GM21390 (cell line): ENCODE data around the gene ACKR3.
A peak's percentile ranks its signal among the peaks of the same experiment; 100 is the strongest.

Source experiments
- ATAC-seq: cut with Tn5 transposase; IDR thresholded peaks from one replicate; pipeline ENCODE4 v1.9.1; 2021; ENCODE audit not compliant: unreplicated experiment

ACKR3 gene

GRCh38 chr2:236569573-236569973 lies at the start of gene ACKR3:
Gene ACKR3, plus strand, starts transcription at chr2:236569825. Its CDS starts 10,641 bp downstream, at chr2:236580466.
- peak; percentile 75 for ATAC-seq

- ATAC-seq = no peak
These were observed 48.1 kb upstream of the ACKR3 start for GRCh38 chr2:236521556-236521955.

- ATAC-seq = no peak
These were observed 46.4 kb upstream of the ACKR3 start for GRCh38 chr2:236523249-236523648.

DNA sequence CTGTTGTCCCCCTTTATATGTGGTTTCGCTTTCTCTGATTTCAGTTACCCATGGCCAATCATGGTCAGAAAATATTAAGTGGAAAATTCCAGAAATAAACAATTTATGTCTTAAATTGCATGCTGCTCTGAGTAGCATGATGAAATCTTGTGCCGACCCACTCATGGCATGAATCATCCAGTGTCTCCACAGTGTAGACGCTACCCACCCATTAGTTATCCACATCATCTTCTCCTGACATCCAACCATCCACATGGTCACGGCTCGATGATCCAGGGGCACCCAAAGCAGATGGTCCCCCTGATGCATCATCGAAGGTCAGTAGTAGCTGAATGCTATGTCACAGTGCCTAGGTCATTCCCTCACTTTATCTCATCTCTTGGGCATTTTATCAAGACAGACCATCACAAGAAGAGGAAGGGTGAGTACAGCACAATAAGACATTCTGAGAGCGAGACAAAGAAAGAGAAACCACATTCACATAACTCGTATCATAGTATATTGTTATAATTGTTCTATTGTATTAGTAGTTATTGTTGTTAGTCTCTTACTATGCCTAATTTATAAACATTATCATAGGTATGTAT lies 44.1 kb upstream of the ACKR3 start:
- ATAC-seq = no peak

DNA sequence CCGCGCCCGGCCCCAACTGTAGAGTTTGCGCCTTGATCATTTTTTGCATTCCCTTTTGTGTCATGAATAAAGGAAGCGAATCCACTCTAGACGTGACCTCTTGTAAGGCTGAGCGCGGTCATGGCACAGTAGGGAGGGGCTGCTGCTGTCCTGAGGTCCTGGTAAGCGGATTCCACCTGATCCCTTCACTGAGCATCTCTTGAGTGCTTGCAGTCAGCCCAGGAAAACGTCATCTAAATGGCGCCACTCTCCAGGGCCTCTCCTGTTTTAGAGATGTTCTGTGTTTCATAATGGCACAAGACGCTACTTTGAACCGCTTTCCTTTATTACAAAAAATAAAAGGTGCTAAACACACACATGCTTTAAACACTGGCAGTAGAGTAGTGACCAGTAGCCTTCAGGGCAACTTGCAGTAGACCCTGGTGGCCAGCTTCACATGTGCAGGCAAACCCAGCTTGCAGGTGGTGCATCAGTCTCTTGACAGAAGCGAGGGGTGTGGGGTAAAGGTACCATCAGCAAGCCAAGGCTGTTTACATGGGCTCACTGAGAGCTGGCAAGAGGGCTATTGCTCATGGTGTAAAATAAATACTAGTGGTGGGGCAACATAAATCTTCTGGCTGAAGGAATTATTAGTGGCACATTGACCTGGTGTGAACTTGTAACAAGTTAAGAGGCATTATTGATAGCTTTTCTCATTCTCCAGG lies 43.0 kb upstream of the ACKR3 start:
- no peak for ATAC-seq

DNA sequence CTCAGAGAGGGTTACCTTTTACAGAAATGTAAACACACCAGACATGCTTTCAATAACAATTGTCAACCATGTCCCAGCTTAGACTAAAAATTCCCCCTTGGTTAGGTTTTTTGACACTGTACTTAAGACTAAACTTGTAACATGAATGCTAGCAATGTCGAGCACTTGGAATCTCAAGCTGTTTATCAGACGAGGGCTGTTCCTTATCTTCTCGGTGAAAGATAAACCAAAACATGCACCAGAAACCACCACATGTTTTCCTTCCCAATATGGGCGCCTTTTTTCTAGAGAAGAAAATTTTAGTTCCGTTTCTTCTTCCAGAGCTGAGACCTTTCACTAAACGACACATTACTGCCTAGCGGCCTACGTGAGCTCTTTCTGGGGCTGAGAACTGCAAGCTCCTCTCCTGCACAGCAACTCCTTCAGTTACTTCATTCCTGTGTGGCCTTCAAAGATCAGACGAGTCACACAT lies 42.4 kb upstream of the ACKR3 start:
- ATAC-seq = no peak

GRCh38 chr2:236529606-236530005 lies 40.0 kb upstream of the ACKR3 start:
- no peak for ATAC-seq

DNA sequence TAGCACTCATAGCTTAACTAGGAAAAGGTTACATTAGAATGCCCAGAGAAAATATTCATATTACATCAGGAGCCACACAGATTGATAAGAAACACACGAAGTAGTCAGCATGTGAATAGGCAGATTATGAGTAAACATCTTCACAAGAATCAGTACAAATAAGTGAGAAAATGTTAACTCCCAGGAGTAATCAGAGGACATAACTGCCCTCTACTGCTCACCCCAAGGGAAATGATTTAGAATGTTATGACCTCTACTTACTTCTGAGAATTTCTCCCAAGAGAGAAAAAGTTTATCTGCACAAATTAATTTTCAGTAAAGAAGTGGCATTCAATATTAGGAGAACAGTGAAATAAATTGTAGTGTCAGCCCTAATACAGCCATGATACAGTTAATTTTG lies 39.1 kb upstream of the ACKR3 start:
- no peak for ATAC-seq

DNA sequence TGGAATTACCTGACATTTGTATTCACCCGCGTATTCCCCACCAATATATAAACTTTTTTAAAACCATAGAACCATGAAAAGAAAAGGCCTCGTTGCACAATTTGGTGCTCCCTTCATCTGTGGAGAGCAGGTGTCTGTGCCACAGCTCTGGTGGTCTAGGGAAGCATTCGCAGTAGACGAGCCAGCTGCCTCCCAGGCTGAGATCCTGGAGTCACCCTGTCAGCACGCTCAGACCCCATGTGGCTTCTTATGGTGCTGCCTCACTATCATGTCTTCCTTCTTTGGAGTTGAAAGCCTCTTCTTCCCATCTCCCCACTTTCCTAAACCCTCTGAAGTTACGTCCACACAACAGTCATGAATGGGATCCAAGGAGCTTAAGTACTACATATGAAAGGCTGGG lies 38.4 kb upstream of the ACKR3 start:
- ATAC-seq = no peak

GRCh38 chr2:236531996-236532395 lies 37.6 kb upstream of the ACKR3 start:
- ATAC-seq = no peak

- no peak for ATAC-seq
These were observed 36.3 kb upstream of the ACKR3 start for GRCh38 chr2:236533343-236533742.

- no peak for ATAC-seq
These were observed 34.6 kb upstream of the ACKR3 start for GRCh38 chr2:236535024-236535423.

GRCh38 chr2:236536727-236537398 lies 32.8 kb upstream of the ACKR3 start:
- ATAC-seq = peak; percentile 69

DNA sequence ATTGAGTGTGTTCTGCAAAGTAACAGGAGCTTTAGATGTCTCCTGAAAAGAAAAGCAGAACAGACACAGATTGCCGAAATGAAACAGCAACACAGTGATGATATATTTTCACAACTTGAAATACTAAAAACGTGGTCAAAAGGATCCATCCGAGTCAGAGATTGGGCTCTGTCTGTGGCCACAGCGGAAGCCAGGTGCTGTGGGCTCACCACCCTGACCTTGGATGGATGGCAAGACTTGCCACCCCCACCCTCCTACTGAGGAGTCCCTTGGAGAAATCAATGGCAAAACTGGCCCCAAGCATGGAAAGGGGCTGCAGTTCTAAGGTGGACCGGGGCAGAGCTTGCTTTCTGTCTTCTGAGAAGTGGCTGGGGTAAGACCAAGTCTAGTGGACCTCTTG lies 31.4 kb upstream of the ACKR3 start:
- ATAC-seq = no peak

DNA sequence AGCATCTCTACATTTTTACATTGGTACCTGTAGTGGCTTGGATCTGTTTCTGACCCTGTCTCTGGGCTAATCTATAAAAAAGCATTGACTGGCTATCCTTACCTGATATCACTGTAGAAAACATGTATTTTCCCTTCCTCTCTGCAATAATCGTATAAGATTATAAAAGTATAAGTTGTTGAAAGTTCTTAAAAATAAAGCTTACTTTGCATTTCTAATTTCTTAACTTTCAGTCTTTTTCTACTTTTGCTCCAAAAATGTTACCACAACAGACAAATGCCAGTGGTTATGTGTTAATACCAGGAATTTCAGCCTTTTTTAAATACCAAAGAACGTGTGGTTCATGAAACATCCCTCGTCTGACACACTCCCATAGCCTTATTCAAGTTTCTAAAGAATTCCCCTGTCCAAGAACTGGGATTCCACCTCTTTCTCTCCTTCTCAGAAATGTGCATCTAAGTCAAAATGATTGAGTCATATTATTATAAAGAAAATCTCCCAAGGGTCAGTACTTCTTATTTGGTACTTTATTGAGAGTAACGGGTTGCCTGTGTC lies 28.5 kb upstream of the ACKR3 start:
- ATAC-seq = no peak

- ATAC-seq = no peak
These were observed 25.3 kb upstream of the ACKR3 start for GRCh38 chr2:236544362-236544761.

- peak; percentile 56 for ATAC-seq
These were observed 24.4 kb upstream of the ACKR3 start for GRCh38 chr2:236545248-236545658.

GRCh38 chr2:236545814-236546480 lies 23.7 kb upstream of the ACKR3 start:
- ATAC-seq = peak; percentile 74

DNA sequence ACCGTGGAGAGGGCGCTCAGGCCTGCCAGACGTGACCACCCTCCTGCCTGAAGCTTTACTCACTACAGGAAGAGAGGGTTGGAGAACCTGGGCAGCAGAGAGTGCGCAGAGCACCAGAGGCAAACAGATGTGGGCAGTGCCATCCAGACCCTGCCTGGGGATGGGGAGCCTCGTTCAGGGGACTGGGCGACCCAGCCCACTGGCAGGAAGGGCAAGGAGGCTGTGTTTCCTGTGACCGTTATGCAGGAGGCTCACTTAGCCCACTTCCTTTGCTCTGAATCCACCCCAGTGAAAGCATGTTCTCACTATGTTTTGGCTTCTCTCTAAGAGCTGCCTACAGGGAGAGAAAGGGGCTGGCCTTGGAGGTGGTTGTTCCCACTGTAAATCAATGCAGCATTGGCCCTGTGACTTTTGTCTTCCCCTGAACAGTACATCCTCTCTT lies 23.0 kb upstream of the ACKR3 start:
- ATAC-seq = no peak

- no peak for ATAC-seq
These were observed 21.9 kb upstream of the ACKR3 start for GRCh38 chr2:236547725-236548124.
